GM23338 (cell line): ENCODE measurements around the gene GNA12. TPM values are rescaled to one million over a fixed set of nuclear protein-coding genes. Genes with fewer than 3 reads are reported as not detected.

Experiments
- ATAC-seq: fragments of 200-7000 bp; cut with Tn5 transposase; 3 replicates; pipeline ENCODE4 v1.9.1; 2020
- DNase-seq: peaks from one replicate; pipeline ENCODE4 v3.0.0-alpha.2; 2015; ENCODE audit warnings: low spot score
- H2AFZ ChIP-seq: fragments of 200-600 bp; sonication (generic); 2 replicates; pipeline ENCODE4 v1.8.0; 2016; ENCODE audit warnings: antibody characterized with exemption, mild to moderate bottlenecking, moderate library complexity
- H3F3A ChIP-seq: fragments of 200-600 bp; sonication (generic); replicated peaks from 2 replicates; pipeline ENCODE4 v1.8.0; 2017; ENCODE audit warnings: antibody characterized with exemption, mixed run types, low read depth
- H3K27ac ChIP-seq: fragments of 200-600 bp; sonication (generic); 2 replicates; pipeline ENCODE4 v1.6.1; 2016; ENCODE audit warnings: low read depth
- H3K27me3 ChIP-seq: fragments of 200-600 bp; sonication (generic); 2 replicates; pipeline ENCODE4 v1.8.0; 2016; ENCODE audit warnings: mild to moderate bottlenecking, mixed run types, moderate library complexity; ENCODE audit not compliant: insufficient read depth
- H3K36me3 ChIP-seq: fragments of 200-600 bp; sonication (generic); 2 replicates; pipeline ENCODE4 v1.8.0; 2016; ENCODE audit warnings: mild to moderate bottlenecking; ENCODE audit not compliant: insufficient read depth
- H3K4me1 ChIP-seq: fragments of 200-600 bp; sonication (generic); 2 replicates; pipeline ENCODE4 v1.8.0; 2016; ENCODE audit warnings: mild to moderate bottlenecking, moderate library complexity; ENCODE audit not compliant: insufficient read depth
- H3K4me2 ChIP-seq: fragments of 200-600 bp; sonication (generic); 2 replicates; pipeline ENCODE4 v1.7.1; 2017; ENCODE audit warnings: mixed run types
- H3K4me3 ChIP-seq: fragments of 200-600 bp; sonication (generic); 2 replicates; pipeline ENCODE4 v1.6.1; 2016; ENCODE audit warnings: mixed run types
- H3K79me2 ChIP-seq: fragments of 200-600 bp; sonication (generic); replicated peaks from 2 replicates; pipeline ENCODE4 v1.8.0; 2017; ENCODE audit warnings: mild to moderate bottlenecking; ENCODE audit not compliant: insufficient read depth
- H3K9me2 ChIP-seq: fragments of 200-600 bp; sonication (generic); 2 replicates; pipeline ENCODE4 v1.8.0; 2017; ENCODE audit not compliant: insufficient read depth
- H4K20me1 ChIP-seq: fragments of 200-600 bp; sonication (generic); replicated peaks from 2 replicates; pipeline ENCODE4 v1.8.0; 2017; ENCODE audit warnings: mild to moderate bottlenecking; ENCODE audit not compliant: insufficient read depth
- H3K27ac Mint-ChIP-seq: 2 replicates; pipeline ENCODE4 v1.8.0; 2020; ENCODE audit warnings: inconsistent platforms, mild to moderate bottlenecking, moderate library complexity, mixed read lengths
- H3K27me3 Mint-ChIP-seq: 3 replicates; pipeline ENCODE4 v1.8.0; 2022; ENCODE audit warnings: low read depth, mild to moderate bottlenecking, moderate library complexity, mixed read lengths, inconsistent platforms; ENCODE audit not compliant: insufficient read depth, poor library complexity
- H3K36me3 Mint-ChIP-seq: 3 replicates; pipeline ENCODE4 v1.8.0; 2021; ENCODE audit warnings: low read depth, mild to moderate bottlenecking, inconsistent platforms, moderate library complexity, mixed read lengths
- H3K4me1 Mint-ChIP-seq: 3 replicates; pipeline ENCODE4 v1.8.0; 2020; ENCODE audit warnings: mild to moderate bottlenecking, inconsistent platforms, mixed read lengths
- H3K4me3 Mint-ChIP-seq: 3 replicates; pipeline ENCODE4 v1.8.0; 2021; ENCODE audit warnings: moderate library complexity, mild to moderate bottlenecking, inconsistent platforms, mixed read lengths
- H3K9me3 Mint-ChIP-seq: 3 replicates; pipeline ENCODE4 v1.8.0; 2020; ENCODE audit warnings: moderate library complexity, mild to moderate bottlenecking, inconsistent platforms, mixed read lengths
- CREB1 ChIP-seq: fragments of 250-450 bp; sonication (Bioruptor Pico); IDR thresholded peaks from 2 replicates; pipeline ENCODE4 v1.5.0; 2020; ENCODE audit warnings: low read depth, mild to moderate bottlenecking, moderate library complexity
- EZH2 ChIP-seq: fragments of 200-600 bp; sonication (generic); IDR thresholded peaks from one replicate; pipeline ENCODE4 v1.8.0; 2017; ENCODE audit warnings: antibody characterized with exemption, mild to moderate bottlenecking, low read depth; ENCODE audit not compliant: unreplicated experiment
- JUNB ChIP-seq: IDR thresholded peaks from one replicate; pipeline ENCODE4 v1.6.1; 2016; ENCODE audit warnings: antibody characterized with exemption; ENCODE audit not compliant: unreplicated experiment
- NANOG ChIP-seq: IDR thresholded peaks from 2 replicates; pipeline ENCODE4 v1.6.1; 2016; ENCODE audit warnings: antibody characterized with exemption, borderline replicate concordance
- POLR2AphosphoS5 ChIP-seq: IDR thresholded peaks from 2 replicates; pipeline ENCODE4 v1.6.1; 2016; ENCODE audit warnings: antibody characterized with exemption, low read depth
- STAT1 ChIP-seq: IDR thresholded peaks from one replicate; pipeline ENCODE4 v1.6.1; 2016; ENCODE audit warnings: antibody characterized with exemption; ENCODE audit not compliant: unreplicated experiment
- polyA plus RNA-seq: library from polyadenylated mRNA; unstranded; fragments of >200 nt; fragmentation: Nextera tagmentation; extraction: Ambion mirVana; gene quantifications from 2 replicates; pipeline ENCODE4 v1.2.1, GENCODE V29; 2016
- total RNA-seq: library from RNA; depleted of rRNA; stranded (reverse); fragments of >200 nt; shearing (Covaris generic); gene quantifications from 2 replicates; pipeline ENCODE4 v1.2.3, GENCODE V29; 2014
- TF ChIP-seq, protein P1 (sequence below), 2 experiments: fragments of 200-600 bp in 1 of 2; sonication (generic) in 1 of 2; conservative IDR thresholded peaks; 2 replicates each; pipeline versions ENCODE4 v1.5.1 to v1.6.1; 2016 to 2017; ENCODE audit warnings: antibody characterized with exemption in 2 of 2, low read depth in 2 of 2, mild to moderate bottlenecking in 2 of 2, moderate library complexity in 1 of 2
- TF ChIP-seq, protein P2 (sequence below): IDR thresholded peaks from one replicate; pipeline ENCODE4 v1.6.1; 2018; ENCODE audit warnings: antibody characterized with exemption; ENCODE audit not compliant: unreplicated experiment
- TF ChIP-seq, protein P3 (sequence below): IDR thresholded peaks from 2 replicates; pipeline ENCODE4 v1.6.1; 2016; ENCODE audit warnings: antibody characterized with exemption

The GNA12 gene
- total and polyA plus RNA-seq, 2 experiments from 2014 or later, result 24.0 to 87.7 TPM

DNA sequence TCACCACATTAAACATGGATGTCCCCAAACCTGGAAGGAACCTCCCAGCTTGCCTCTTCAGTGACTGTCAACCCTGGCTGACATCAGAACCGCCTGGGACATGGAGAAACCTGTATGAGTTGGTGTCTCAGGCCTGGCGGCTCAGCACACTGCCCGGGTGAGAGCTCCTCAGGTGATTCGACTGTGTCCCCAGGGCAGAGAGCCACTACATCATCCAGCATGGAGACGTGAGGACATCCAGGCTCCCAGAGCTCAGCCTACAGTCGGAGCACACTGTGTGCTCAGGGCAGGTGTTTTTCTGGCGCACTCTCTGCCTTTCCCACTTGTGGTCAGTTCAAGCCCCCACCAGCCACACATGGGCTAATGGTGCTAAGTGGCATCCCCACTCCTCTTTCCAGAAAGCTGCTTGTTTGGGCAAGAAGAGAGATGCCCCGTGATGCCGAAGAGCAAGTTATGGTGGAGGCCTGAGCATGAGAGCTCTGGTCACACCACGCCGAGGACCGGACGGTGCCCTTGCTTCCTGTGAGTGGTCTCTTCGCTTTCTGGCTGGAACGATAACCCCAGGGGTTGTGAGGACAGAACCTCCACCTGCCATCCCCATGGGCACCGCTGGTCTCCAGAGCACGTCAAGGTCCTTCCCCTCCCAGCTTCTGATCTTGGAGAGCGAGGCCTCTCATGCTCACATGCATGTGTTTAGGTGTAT is 117.6 kb downstream of the GNA12 start (continued):
- TF ChIP-seq, protein P1, sequence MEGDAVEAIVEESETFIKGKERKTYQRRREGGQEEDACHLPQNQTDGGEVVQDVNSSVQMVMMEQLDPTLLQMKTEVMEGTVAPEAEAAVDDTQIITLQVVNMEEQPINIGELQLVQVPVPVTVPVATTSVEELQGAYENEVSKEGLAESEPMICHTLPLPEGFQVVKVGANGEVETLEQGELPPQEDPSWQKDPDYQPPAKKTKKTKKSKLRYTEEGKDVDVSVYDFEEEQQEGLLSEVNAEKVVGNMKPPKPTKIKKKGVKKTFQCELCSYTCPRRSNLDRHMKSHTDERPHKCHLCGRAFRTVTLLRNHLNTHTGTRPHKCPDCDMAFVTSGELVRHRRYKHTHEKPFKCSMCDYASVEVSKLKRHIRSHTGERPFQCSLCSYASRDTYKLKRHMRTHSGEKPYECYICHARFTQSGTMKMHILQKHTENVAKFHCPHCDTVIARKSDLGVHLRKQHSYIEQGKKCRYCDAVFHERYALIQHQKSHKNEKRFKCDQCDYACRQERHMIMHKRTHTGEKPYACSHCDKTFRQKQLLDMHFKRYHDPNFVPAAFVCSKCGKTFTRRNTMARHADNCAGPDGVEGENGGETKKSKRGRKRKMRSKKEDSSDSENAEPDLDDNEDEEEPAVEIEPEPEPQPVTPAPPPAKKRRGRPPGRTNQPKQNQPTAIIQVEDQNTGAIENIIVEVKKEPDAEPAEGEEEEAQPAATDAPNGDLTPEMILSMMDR (conservative IDR thresholded peaks at IDR 0.05; ENCODE audit: low read depth in 2 of 2), result no peak
- TF ChIP-seq POLR2AphosphoS5, result no peak
- no peak for TF ChIP-seq CREB1 (CRISPR knock-in tag)

DNA sequence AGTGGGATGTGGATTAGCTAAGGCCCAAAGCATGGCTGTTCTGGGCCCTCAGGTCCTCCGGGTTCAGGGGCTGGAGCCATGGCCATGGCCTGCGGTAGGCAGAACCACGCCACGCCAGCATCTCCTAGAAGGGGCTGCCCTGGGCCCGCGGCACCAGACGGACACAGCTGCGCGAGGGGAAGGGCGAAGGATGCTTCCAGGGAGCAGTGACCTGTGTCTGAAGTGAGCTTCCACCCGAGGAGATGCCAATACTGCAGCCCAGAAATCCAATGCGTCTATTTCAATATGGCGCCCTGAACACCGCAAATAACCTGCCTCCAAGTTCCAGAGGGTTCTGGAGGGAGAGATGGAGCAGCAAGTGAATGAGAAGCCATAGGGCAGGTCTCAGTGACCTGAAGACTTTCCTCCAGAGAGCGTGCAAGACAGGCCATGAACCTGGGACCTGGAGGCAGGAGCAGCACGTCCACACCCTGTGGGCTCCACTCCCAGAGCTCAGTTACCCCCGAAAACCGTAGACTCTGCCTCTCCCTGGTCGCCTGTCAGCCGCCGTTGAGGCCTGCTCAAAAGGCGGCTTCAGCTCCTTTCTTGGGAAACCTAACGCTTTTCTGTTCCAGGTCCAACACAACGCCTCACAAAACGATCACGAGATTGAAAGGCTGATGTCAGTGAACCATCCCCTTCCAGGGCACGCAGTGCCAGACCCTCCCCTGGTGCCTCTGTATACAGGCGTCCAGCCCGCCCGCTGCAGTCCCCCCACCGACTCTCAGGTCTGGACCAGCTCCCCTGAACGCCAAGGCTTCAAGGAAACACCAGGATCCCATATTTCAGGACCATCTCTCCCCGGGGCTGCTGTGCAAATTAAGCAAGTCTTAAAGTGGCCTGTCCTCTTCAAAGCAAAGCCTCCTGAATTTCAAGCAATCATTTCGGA is 118.7 kb downstream of the GNA12 start:
- Histone ChIP-seq H3K27me3 (no peaks in the 10 kb centered on the region), H2AFZ (no peak overlapping the region), H3K36me3 (peaks cover 3% of the 10 kb centered on the region), H3K27ac (no peak overlapping the region), H3K4me2 (no peak overlapping the region), H4K20me1 (no peaks in the 10 kb centered on the region; the same call in none of the 2 replicates), H3K79me2 (peaks cover 18% of the 10 kb centered on the region; the same call in 1 of the 2 replicates), H3K4me1 (no peaks in the 10 kb centered on the region), H3K4me3 (no peak overlapping the region), H3K9me2 (no peaks in the 10 kb centered on the region), H3F3A (no peaks in the 10 kb centered on the region)
- peaks cover 51% of the 10 kb centered on the region for H3K36me3 Mint-ChIP-seq
- ATAC-seq (no peak), DNase-seq (no peak)
- peaks cover 8% of the 10 kb centered on the region for H3K4me1 Mint-ChIP-seq
- H3K9me3 Mint-ChIP-seq, result no peaks in the 10 kb centered on the region
- peaks cover 17% of the 10 kb centered on the region for H3K27me3 Mint-ChIP-seq
- no peak overlapping the region for H3K4me3 Mint-ChIP-seq
- peak overlapping the region; percentile 70 for H3K27ac Mint-ChIP-seq
- TF ChIP-seq EZH2, result no peak
- TF ChIP-seq NANOG, result no peak
- no peak for TF ChIP-seq STAT1
- TF ChIP-seq, protein P1 (conservative IDR thresholded peaks at IDR 0.05; ENCODE audit: low read depth in 2 of 2), result no peak
- TF ChIP-seq, protein P2, sequence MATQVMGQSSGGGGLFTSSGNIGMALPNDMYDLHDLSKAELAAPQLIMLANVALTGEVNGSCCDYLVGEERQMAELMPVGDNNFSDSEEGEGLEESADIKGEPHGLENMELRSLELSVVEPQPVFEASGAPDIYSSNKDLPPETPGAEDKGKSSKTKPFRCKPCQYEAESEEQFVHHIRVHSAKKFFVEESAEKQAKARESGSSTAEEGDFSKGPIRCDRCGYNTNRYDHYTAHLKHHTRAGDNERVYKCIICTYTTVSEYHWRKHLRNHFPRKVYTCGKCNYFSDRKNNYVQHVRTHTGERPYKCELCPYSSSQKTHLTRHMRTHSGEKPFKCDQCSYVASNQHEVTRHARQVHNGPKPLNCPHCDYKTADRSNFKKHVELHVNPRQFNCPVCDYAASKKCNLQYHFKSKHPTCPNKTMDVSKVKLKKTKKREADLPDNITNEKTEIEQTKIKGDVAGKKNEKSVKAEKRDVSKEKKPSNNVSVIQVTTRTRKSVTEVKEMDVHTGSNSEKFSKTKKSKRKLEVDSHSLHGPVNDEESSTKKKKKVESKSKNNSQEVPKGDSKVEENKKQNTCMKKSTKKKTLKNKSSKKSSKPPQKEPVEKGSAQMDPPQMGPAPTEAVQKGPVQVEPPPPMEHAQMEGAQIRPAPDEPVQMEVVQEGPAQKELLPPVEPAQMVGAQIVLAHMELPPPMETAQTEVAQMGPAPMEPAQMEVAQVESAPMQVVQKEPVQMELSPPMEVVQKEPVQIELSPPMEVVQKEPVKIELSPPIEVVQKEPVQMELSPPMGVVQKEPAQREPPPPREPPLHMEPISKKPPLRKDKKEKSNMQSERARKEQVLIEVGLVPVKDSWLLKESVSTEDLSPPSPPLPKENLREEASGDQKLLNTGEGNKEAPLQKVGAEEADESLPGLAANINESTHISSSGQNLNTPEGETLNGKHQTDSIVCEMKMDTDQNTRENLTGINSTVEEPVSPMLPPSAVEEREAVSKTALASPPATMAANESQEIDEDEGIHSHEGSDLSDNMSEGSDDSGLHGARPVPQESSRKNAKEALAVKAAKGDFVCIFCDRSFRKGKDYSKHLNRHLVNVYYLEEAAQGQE, result no peak
- no peak for TF ChIP-seq POLR2AphosphoS5
- TF ChIP-seq CREB1 (CRISPR knock-in tag), result no peak
- TF ChIP-seq, protein P3, sequence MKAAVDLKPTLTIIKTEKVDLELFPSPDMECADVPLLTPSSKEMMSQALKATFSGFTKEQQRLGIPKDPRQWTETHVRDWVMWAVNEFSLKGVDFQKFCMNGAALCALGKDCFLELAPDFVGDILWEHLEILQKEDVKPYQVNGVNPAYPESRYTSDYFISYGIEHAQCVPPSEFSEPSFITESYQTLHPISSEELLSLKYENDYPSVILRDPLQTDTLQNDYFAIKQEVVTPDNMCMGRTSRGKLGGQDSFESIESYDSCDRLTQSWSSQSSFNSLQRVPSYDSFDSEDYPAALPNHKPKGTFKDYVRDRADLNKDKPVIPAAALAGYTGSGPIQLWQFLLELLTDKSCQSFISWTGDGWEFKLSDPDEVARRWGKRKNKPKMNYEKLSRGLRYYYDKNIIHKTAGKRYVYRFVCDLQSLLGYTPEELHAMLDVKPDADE, result no peak
- no peak for TF ChIP-seq JUNB
